RWPE1 (cell line): ENCODE results near the gene PATJ.

Experiments
- CTCF ChIA-PET: fragments of 350-600 bp; sonication (Branson Sonifier 250); formaldehyde crosslinking; extraction: SDS; loops from one replicate; lab custom pipeline; 2021; lab: Yijun Ruan, JAX
- POLR2A ChIA-PET: fragments of 400-600 bp; formaldehyde crosslinking; extraction: SDS; loops from one replicate; lab custom pipeline; 2020; ENCODE audit warnings: antibody characterized with exemption; ENCODE audit not compliant: low non-redundant PET; lab: Yijun Ruan, JAX
- DNase-seq: peaks from one replicate; pipeline ENCODE4 v3.0.0; 2012; ENCODE audit warnings: low spot score
- H3K27ac ChIP-seq: fragments of 450-650 bp; 2 replicates; pipeline ENCODE4 v1.5.1; 2017
- TF ChIP-seq, protein P1 (sequence below): fragments of 450-650 bp; conservative IDR thresholded peaks from 2 replicates; pipeline ENCODE4 v1.5.1; 2017; ENCODE audit warnings: low read depth, mild to moderate bottlenecking

Gene PATJ

DNA sequence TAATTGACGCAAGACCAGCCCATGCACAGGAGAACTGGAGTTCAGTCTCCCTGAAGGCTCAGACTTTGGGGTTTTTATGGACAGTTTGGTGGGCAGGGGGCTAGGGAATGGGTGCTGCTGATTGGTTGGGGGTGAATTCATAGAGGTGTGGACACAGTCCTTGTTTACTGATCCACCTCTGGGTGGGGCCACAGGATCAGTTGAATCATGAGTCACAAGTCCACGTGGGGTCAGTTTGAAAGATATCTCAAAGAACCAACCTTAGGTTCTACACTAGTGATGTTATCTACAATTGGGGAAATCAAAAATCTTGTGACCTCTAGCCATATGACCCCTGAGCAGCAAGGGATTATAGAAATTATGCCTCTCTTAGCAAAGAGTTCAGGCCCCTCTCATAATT, 324.4 kb downstream of the PATJ start:
- CTCF ChIA-PET, result no interaction called here
- DNase-seq, result peak; percentile 6
- POLR2A ChIA-PET, result no interaction called here
- TF ChIP-seq, protein P1, sequence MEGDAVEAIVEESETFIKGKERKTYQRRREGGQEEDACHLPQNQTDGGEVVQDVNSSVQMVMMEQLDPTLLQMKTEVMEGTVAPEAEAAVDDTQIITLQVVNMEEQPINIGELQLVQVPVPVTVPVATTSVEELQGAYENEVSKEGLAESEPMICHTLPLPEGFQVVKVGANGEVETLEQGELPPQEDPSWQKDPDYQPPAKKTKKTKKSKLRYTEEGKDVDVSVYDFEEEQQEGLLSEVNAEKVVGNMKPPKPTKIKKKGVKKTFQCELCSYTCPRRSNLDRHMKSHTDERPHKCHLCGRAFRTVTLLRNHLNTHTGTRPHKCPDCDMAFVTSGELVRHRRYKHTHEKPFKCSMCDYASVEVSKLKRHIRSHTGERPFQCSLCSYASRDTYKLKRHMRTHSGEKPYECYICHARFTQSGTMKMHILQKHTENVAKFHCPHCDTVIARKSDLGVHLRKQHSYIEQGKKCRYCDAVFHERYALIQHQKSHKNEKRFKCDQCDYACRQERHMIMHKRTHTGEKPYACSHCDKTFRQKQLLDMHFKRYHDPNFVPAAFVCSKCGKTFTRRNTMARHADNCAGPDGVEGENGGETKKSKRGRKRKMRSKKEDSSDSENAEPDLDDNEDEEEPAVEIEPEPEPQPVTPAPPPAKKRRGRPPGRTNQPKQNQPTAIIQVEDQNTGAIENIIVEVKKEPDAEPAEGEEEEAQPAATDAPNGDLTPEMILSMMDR, result no peak
- H3K27ac ChIP-seq, result no peak overlapping the region

DNA sequence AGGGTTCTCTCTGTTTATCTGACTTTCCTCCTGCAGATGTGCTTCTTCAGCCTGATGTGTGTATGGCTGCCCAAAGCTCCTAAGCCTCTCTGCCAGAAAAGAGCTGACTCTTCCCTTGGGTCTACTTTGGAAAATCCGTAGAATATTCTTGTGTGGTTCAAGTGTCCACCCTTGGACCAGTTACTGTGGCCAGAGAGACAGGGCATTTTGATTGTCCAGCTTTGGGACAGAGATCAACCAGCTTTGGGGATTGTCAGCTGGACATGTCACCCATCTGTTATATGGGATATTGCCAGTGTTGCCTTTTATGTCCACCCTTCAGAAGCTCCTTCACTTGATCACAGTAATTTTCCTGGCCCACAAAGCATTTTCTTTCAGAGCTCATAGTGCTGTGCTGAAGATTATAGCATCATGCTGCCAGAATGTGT, 326.1 kb downstream of the PATJ start:
- no peak overlapping the region for H3K27ac ChIP-seq
- no peak for DNase-seq
- ChIA-PET POLR2A (no interaction called here), CTCF (interaction anchor here (0.6 kb wide), 1 partner anchor 35 kb away, joined by 5 read pairs; no protein-coding TSS in a partner anchor)
- TF ChIP-seq, protein P1, result no peak

DNA sequence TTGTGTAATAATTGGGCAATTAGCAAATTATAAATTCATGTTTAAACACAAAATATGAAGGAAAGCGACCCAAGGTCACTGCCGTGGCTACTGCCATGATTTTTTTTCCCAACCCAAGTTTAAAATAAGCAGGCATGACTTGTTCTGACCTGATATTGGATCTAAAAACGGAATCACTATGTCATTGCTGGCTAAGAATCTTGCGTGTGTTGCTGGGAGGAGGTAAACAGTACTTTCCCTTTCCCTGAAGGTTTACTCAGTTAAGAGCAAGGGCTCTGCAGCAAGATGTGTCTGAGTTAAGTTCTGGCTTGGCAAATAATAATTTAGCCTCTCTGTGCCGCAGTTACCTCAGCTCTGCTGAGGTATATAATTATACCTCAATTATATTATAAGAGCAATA, 326.7 kb downstream of the PATJ start:
- DNase-seq, result peak; percentile 20
- POLR2A ChIA-PET, result no interaction called here
- CTCF ChIA-PET, result interaction anchor here (0.6 kb wide), 1 partner anchor 36 kb away, joined by 5 read pairs; no protein-coding TSS in a partner anchor
- H3K27ac ChIP-seq, result no peak overlapping the region
- TF ChIP-seq, protein P1, result no peak

DNA sequence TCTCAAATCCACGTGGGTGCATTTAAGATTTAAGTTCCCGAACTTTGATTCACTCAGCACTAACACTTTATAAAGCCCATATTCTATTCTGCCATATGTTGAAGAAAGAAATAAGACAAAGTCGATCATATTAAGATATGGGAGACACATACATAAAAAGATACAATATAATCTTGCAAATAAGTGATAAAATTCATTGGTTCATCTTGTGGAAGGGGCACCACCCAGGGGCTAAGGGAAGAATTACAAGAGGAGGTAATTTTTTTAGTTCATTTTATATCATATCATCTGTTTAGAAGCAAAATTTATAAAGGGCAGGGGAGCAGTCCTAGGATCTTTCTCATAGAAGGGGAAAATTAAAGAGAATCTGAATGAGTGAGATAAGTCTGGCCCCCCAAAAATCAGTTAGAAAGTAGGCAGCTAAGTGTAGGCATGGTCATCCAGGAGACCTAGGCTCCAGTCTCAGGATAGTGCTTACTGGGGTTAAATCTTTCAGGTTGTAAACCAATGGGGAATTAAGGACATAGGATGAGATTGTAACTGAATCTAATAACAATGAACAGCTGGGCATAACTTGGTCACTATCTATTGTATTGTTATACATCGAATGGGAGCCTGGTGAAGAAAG, 328.2 kb downstream of the PATJ start:
- no peak overlapping the region for H3K27ac ChIP-seq
- DNase-seq, result peak; percentile 12
- TF ChIP-seq, protein P1, result peak; percentile 44
- ChIA-PET CTCF (interaction anchor here (0.6 kb wide), 1 partner anchor 236 kb away, joined by 3 read pairs; no protein-coding TSS in a partner anchor), POLR2A (no interaction called here)

DNA sequence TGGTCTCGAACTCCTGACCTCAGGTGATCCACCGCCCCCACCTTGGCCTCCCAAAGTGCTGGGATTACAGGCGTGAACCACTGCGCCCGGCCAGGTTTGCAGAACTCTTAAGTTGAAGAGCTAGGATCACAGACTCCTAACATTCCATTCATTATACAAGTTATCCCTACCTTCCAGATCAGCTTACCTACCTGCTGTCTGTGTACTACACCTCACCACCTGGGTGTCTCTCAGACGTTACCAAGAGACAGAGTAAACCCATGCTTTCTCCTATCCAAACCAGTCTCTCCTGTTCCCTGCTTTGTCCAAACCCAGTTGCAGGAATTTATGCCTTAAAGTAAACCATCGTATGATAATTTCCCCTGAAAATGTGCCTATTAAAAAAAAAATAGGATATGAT, 329.4 kb downstream of the PATJ start:
- ChIA-PET POLR2A (no interaction called here), CTCF (interaction anchor here (0.6 to 0.7 kb wide), 3 partner anchors 12 to 50 kb away, joined by 3 to 4 read pairs (median 3); no protein-coding TSS in a partner anchor)
- TF ChIP-seq, protein P1, result no peak
- DNase-seq, result no peak
- H3K27ac ChIP-seq, result no peak overlapping the region

DNA sequence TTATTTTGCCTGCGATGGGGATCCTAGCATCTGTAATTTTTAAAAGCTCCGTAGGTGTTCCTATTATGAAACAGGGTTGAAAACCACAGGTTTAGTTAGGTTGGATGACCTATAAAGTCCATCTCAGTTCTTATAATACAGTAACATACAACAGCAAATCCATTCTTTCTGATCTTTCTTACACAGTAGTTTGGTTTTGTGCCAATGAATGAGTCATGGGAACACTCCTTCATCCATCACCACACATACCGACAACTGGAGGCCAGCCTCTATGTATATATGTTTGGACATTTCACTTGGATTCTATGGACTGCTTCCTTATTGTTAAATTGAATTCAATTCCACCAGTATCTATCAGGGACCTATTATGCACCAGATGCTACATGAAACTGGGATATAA, 334.0 kb downstream of the PATJ start:
- ChIA-PET CTCF (no interaction called here), POLR2A (no interaction called here)
- TF ChIP-seq, protein P1, result no peak
- DNase-seq, result peak; percentile 83
- H3K27ac ChIP-seq, result no peak overlapping the region
